ENCODE results near the gene CEP131.
"Not testable (repeated sequence)": the region's sequence is repeated elsewhere in the genome, so short reads cannot be mapped to it uniquely, and the experiment has no call there.

CEP131 gene

DNA sequence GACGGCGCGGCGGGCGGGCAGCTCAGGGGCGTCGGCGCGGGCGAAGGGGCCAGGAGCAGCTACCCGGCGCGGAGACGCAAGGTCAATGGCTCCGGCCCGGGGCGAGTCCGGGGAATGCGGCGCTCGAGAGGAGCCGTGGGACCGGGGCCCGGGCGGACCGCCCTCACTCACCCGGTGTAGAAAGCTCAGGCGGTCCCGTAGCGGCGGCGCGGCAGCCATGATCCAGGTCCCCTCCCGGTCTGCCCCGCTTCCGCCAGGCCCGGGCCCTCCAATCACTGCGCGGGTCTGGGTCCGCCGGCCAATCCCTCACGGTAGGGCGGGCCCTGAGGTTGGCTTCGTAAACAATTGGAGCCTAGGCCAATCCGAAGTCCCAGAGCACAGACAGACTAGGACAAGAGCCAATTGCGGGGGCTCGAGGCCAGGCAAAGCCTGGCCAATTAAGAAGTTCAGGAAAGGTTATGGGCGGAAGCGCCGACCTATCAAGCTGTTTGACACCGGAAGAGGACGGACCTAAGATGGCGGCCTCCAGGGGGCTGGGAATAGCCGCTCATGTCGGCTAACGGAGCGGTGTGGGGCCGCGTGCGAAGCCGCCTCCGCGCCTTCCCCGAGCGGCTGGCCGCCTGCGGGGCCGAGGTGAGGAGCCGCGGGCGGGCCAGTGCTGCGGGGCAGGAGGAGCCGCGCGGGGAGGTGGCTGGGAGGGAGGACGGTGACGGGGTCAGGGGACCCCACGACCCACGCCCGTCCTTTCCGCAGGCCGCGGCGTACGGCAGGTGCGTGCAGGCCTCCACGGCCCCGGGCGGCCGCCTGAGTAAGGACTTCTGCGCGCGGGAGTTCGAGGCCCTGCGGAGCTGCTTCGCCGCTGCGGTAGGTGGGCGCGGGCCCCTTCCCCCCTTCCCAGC lies 16.3 kb upstream of the CEP131 start, which contains the start of the genes NDUFAF8 and TEPSIN:
Gene NDUFAF8 (plus strand): TSS at position 504 of the 899 bp plus-strand sequence. CDS start 46 bp downstream, at position 550.
Gene TEPSIN (minus strand): TSS at position 241 of the 899 bp plus-strand sequence. CDS start 22 bp downstream, at position 219.
- DNase-seq (ENCODE audit: low read depth in 2 of 2) = peak; percentile 85 to 88

DNA sequence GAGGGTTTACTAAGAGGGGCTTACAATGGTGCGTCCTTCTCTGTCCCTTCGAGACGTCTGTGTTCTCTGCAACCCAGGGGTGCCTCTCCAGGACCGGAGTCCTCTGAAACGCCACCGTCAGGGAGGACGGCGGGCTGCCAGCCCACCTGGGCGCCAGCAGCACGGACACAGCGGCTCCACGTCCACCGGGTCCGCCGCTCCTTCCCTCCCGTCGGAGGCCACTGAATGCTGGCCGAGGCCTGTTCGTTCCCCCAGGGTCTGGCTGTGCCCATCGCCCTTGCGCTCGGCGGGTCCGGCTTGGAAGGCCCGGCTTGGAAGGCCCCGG lies 15.7 kb upstream of the CEP131 start:
- DNase-seq (ENCODE audit: low read depth in 2 of 2) = no peak

DNA sequence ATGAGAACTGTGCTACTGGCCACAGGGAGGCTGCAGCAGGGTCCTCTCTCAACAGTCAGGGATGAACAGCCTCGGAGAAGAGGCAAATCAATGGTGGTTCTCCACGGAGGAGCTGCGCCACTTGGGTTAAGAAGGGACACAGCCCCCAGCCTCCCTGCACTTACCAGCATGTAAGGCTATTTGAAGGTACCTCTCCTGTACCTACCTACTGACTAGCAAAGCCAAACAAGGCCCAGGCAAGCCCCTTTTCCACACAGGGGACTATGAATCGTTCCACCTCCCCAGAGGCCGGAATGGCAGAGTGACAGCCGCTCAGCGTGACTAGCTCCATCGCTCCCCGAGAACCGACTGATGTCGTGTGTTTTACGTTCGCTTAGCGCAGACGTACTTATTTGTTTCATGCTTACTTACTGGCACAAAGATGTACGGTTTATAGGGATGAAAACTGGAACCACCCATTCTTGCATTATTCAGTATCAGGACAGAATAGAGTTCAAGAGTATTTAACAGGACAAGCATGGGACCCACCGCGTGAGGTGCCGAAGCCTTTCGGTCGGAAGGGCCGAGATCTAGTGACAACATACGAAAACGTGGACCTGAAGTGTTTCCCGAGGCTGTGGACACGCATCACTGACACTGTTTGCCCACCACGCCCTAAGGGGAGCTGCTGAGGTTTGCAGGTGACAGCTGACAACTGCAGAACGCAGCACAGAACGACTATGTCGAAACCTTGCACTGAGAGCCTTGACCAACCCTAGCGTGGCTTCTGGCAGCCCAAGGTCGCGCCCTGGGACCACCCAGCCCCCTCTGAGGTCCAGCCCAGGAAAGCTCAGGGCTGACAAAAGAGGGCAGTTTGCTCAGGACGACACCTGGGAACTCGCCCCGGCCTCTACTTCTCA lies 15.1 kb upstream of the CEP131 start:
- no peak for DNase-seq (ENCODE audit: low read depth in 2 of 2)

DNA sequence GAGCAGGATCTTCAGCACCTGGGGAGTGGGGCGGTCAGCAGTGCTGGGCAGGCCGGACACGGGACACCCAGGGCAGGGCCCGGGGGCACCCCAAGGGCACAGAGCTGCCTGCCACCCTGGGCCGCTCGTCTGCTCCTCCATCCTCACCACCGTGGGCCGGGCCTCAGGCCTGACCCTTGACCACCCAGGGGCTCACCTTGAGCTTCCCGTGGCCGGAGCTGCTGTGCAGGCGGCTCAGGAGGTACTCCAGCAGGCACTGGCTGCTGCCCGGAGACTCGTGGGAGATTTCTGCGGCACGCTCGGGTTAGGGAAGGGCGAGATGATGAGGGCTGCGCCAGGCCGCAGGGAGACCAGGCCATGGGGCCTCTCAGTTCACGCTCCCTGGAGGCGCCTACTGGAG lies 14.0 kb upstream of the CEP131 start:
- DNase-seq (ENCODE audit: low read depth in 2 of 2) = no peak

DNA sequence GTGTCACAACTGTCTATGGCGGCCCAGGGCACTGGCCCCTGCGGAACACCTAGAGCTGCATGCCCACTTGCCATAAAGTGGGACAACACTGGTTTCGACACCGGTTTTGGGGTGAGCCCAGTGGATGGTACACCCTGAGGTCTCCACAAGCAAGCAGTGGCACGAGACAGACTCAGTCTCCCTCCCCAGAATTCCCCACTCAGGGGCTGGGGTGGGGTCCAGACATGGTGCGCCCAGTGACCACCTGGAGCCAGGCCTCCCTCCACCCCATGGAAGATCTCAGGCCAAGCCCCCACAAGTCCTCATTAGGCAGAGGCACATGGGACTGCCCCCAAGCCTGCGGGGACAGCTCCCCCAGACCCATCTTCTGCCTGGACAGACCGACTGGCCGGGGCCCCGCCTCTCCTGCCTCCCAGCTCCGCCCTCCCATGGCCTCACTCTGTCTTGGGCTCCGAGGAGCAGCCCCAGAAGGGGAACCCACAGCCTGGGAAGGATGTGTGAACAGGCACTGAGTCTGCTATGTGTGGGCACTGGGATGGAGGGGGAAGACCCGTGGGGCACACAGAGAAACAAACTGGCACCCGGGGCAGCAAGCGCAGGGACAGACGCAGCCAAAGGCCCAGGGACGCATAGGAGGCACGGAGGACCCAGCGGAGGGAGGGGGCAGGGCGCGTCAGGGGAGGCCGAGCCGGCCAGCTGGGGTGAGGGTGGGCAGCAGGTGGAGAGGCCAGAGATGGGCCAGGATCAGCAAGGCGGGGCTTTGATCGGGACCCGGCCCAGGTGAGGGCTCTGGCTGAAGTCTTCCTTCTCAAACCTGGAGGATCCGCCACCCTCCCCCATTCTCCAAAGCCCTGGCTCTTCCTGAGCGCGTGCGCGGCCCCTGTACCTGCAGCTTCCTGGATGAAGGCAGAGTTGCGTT lies 13.3 kb upstream of the CEP131 start:
- no peak for DNase-seq (ENCODE audit: low read depth in 2 of 2)

DNA sequence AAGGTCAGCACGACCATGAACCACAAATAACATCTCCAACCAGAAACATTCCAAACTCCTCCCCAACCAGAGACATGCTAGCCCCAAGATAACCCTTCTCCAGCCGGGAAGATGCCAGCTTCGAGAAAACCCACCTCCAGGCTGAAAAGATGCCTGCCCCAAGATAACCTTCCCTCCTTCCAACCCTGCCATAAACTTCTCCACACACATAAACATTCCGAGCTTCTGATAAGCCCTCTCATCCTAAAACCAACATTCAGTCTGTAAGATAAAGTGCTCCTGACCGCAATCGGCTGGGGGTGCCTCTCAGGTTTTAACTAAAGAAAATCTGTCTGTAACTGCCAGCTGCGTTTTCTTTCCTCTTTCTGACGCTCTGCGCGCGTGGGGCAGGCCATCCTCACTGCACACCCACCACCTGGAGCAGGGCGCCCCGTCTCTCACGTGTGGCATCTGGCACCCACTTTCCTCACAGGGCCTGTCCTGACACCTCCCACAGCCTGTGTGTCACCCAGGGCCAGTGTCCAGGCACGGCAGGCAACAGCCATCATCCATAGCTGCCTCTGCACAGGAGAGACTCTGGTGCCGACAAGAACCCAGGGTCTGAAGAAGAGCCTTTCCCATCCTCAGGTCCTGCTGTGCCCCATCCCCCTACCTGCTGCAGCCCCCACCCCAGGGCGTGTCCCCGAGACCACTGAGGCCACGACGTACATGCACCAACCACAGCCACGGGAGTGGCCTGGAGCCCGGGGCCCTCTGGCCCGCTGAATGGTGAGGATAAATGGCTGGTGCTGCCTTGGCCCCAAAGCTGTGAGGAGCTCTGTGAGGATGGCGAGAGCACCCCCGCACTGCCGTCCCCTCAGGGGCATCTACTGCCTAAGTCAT lies 12.4 kb upstream of the CEP131 start:
- DNase-seq (ENCODE audit: low read depth in 2 of 2) = no peak

DNA sequence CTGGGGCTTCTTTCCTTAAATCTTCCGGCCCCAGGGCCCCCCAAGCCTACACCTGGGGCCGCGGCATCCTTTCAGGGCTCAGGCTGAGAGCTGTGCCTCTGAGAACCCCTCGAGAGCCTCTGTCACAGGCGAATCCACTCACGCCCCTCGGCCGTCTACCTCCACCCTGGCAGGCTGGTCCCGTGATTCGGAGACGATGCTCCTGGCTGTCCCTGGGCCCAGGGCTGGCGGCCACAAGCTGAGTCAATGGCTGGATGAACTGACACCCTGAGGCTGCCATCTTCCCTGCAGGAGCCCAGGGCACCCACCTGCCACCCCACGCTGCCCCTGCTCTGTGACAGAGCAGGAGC lies 11.7 kb upstream of the CEP131 start:
- no peak for DNase-seq (ENCODE audit: low read depth in 2 of 2)

DNA sequence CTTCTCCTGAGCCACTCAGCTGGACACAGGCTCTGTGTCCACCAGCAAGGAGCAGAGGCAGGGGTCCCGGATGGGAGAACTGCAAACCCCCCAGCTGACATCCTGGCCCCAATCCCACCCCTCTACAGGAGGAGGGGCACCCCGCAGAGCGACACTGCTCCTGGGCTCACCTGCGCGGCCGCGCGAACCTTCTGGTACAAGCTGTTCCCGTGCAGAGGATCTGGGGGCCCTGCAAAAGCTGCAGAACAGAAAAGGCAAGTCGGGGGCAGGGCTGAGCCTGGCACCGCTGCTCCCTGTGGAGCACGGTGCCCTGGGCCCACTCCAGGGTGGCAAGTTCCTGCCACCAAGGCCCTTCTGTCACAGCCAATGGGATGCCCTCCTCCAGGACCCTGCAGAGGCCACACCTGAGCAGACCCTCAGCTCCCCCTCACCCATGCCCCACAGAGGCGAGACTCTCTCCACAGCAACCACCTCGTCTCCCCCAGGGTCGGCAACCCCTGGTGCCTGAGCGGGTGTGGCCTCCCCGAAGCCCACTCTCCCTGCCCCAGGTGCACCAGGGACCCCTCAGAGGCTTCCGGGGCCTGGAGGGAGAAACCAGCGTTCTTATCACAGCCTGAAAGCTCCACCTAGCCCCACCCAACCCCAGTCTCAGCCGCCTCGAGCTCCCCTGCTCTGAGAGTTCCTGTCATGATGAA lies 11.2 kb upstream of the CEP131 start:
- no peak for DNase-seq (ENCODE audit: low read depth in 2 of 2)

DNA sequence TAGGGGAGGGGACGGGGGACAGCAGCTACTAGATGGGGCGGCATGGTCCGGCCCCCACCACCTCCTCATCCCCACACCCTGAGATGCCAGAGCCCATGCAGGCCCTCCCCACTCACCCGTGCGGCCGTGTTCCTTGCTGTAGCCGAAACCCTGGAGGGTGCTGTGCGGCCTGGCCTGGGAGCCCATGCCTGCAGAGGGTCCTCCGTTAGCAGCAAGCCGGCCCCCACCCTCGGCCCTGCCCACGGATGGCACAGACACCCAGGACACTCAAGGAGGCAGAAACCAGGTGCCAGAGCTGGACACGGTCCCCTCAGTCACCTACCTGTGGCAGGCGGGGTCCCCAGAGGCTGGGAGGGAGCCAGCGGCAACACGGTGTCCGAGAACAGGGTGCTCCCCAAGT lies 10.6 kb upstream of the CEP131 start:
- no peak for DNase-seq (ENCODE audit: low read depth in 2 of 2)

DNA sequence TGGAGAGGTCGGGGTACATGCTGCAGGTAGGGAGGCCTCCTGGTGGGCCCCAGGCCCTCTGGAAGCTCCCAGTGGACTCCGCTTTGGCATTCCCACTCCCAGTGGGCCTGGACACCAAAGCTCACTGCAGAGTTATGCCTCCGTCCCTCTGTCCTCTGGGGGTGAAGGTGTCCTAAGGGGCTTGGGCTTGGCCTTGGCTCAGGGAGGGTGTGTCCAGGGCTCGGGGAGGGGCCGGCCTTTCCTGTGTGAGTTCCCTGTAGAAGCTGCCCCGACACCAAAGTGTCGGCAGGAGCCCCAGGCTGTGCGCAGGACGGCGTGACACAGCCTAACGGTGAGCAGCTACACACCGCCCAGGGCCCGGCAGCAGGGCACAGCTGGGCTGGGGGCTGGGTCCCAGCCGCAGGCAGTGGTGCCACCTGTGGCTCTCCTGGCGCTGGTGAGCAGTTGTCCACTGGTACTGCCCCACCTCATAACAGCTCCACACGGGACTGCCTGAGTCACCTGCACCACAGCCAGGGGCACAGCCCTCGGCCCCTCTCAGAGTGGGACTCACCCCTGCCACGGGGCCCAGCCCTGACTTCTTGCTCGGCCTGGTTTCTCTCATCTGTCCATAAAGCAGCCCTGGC lies 10.0 kb upstream of the CEP131 start:
- DNase-seq (ENCODE audit: low read depth in 2 of 2) = no peak

DNA sequence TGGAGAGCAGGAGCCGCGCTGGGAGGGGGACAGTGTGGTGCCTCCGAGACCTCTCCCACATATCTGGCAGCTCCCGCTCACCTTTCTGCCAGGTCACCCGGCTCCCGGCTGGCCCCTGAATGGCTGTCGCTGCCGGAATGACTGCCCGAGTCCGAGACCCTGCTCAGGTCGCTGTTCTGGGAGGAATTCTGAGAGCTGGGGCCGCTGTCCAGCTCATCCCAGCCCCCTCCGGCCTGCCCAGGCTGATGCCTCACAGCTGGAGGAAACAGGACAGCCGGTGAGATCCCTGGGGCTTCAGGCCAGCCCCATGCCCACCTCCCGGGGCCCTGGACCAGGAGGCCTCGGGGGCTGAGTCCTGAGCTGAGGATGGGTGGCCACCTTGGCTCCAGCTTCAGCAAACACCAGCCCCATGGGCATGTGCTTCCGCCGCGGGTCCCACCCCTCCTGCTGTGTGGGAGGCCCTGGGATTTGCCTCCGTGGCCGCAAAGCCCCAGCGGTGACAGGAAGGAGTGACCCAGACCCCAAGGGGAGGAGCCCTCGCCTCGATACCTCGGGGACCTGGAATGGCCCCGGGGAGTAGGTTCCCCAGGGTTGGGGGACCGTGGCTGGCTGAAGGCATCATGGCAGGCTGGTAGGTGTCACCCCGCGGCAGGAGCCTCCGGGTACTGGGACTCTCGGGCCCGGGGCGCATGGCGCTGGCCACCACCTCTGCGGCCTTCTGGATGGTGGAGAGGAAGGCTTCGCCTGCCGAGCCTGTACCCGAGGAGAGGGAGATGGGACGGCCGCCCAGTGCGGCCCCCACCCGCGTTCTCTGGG lies 9.2 kb upstream of the CEP131 start:
- DNase-seq (ENCODE audit: low read depth in 2 of 2) = no peak

DNA sequence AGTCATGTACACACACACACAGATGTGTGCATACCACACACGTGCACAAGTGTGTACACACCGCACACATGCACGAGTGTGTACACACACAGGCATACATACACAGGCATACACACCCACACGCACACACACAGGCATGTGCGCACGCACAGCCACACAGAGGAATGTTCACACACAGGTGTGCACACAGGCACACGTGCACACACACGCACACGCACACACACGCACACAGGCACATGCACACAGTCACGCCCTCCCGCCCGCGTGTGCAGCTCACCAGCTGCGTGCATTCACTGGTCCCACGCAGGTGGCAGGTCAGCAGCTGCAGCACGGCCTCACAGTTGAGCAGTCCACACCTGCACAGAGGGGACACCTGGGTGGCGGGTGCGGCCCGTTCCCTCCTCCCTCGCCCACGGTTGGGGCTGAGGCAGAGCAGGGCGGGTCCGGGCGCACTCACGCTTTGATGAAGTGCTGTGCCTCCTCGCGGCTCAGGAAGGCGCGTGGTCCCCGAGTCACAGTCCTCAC lies 8.4 kb upstream of the CEP131 start:
- no peak for DNase-seq (ENCODE audit: low read depth in 2 of 2)

DNA sequence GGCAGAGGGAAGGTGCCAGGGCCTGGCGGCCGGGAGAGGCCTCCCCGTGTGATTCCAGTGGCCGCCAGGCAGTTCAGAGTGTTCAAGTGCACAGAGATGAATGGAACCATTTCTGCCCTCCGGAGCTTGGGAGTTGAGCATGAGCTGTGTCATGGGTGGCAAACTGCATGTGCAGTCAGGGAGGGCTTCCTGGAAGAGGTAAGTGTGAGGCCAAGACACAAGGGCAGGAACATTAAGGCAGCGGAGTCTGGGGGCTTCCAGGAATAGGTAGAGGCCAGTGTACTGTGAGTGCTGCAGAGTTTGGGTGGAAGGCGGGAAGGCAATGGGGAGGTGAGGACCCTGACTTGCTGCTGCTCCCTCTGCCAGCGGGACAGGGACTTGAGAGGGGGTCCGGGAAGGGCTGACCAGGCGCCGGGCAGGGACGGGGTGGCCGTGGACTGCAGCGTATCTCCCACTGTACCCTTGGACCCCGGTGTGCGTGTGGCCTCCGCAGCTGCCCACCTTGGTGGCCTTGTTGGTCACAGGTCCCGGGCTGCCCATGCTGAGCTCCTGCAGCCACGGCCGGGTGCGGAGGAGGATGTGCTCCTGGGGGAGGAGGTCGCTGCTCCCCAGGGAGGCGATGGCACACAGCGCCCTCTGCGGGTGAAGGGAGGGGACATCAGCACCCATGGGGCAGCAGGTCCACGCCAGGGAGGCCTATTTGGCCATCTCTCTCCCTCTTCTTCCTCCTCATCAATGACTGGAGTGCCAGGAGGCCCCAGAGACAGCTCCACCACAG lies 7.5 kb upstream of the CEP131 start:
- no peak for DNase-seq (ENCODE audit: low read depth in 2 of 2)

DNA sequence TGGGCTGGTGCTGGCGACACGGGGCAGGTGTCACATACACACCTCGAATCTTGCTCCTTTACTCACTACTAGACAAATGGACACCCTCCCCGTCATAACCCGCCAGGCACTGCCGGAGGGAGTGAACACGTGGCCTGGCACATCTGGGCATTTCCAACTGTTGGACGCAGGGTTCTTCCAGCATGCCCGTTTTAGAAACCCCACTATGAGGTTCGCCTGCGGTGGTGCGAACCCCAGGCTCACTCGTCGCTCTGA lies 6.8 kb upstream of the CEP131 start:
- no peak for DNase-seq (ENCODE audit: low read depth in 2 of 2)

DNA sequence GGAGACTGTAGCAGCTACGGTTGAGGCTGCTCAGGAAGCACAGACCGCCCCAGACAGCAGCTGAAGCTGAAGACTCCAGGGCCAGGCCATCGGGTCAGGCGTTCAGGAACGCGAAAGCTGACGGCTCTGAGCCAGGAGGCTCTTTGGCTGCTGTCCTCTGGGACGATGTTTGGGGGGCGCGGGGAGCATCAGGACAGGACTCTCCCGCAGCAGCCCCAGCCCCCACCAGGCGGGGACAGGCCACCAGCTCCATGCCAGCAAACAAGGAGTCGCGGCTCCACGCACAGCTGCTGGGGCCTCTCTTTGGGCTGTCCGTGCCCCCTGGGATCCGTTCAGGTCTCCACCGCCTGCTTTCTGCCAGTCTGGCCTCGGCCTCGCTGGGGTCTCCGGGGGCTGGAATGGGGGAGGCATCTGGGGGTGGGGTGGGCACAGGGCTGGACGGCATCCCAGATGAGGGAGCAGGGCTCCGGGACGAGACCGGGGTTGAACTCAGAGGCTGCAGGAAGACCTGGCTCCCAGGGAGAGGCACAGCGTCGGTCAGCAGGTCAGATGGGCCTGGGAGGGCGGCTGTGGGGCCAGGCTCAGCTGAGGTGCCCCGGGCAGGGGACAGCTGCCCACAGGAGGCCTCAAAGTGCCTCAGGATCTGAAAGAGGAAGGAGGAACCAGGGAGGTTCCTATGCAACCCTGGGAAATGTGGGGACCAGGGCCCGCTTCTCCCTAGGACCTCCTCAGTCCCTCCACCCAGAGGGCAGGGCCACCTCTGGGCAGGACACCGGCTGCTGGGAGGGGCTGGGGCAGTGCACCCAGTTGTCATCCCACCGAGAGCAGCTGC lies 6.3 kb upstream of the CEP131 start:
- no peak for DNase-seq (ENCODE audit: low read depth in 2 of 2)

DNA sequence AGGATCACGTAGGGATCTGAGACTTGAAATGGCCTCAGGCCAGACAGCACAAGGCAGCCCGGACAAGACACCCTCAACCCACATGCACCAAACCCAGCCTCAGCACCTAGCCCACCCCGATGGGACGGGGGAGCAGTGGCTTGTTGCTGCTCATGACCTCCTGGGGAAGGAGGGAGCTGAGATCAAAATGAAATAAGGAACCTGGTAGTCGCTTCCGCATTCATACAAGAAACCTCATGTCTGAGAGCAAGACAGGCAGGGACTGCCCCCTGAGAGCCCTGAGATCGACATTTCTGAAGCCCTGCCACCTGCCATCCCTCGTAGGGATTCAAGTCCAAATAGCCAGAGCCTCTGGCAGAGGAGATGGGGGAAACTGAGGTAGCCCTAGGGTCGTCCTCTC lies 5.7 kb upstream of the CEP131 start:
- DNase-seq (ENCODE audit: low read depth in 2 of 2) = no peak

DNA sequence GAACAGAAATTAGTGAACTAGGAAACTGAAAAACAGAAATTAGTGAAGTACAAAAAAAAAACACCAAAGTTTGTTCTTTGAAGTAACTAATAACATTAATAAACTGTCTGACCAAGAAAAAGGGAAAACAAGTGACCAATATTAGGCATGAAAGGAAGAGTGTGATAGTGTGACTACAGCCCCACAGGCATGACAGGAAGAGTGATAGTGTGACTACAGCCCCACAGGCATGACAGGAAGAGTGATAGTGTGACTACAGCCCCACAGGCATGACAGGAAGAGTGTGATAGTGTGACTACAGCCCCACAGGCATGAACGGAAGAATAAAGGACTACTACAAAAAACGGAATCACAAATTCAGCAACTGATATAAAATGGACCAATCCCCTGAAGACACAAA lies 4.9 kb upstream of the CEP131 start:
- not testable (repeated sequence) for DNase-seq (ENCODE audit: low read depth in 2 of 2)

All from stimulated activated CD8-positive, alpha-beta memory T cell treated with anti-CD3 and anti-CD28 coated beads, Interleukin-7, amount 100 ng/mL, for 1 hour (primary cell).